Brain pericyte (primary cell): ENCODE measurements around the gene AVPI1.
"Not testable (repeated sequence)": the region's sequence is repeated elsewhere in the genome, so short reads cannot be mapped to it uniquely, and the experiment has no call there.

Source experiments
- DNase-seq: peaks from one replicate; pipeline ENCODE4 v3.0.0-alpha.2; 2012; ENCODE audit warnings: low read depth, low spot score

The AVPI1 gene

GRCh38 chr10:97711640-97712572, 24.9 kb upstream of the AVPI1 start:
- no peak for DNase-seq

GRCh38 chr10:97708976-97709946, 22.2 kb upstream of the AVPI1 start:
- DNase-seq: no peak

GRCh38 chr10:97708167-97708566, 21.1 kb upstream of the AVPI1 start:
- no peak for DNase-seq

- DNase-seq: no peak
Measured at GRCh38 chr10:97707134-97707861, 20.3 kb upstream of the AVPI1 start.

- DNase-seq: no peak
Measured at GRCh38 chr10:97705006-97705670, 18.1 kb upstream of the AVPI1 start.

- no peak for DNase-seq
Measured at GRCh38 chr10:97704341-97704740, 17.3 kb upstream of the AVPI1 start.

GRCh38 chr10:97703398-97704067, 16.5 kb upstream of the AVPI1 start:
- DNase-seq: no peak

GRCh38 chr10:97701438-97702069, 14.5 kb upstream of the AVPI1 start:
- peak; percentile 52 for DNase-seq

GRCh38 chr10:97698072-97698655, 11.1 kb upstream of the AVPI1 start:
- DNase-seq: not testable (repeated sequence)

- no peak for DNase-seq
Measured at GRCh38 chr10:97690133-97690532, 3.1 kb upstream of the AVPI1 start.

GRCh38 chr10:97689559-97690020, 2.5 kb upstream of the AVPI1 start:
- no peak for DNase-seq

- DNase-seq: no peak
Measured at GRCh38 chr10:97687785-97688781, 1.0 kb upstream of the AVPI1 start.

- no peak for DNase-seq
Measured at GRCh38 chr10:97686301-97686961, 610 bp downstream of the AVPI1 start.

- no peak for DNase-seq
Measured at GRCh38 chr10:97685395-97685958, 1.6 kb downstream of the AVPI1 start.

GRCh38 chr10:97684866-97685394, 2.1 kb downstream of the AVPI1 start:
- DNase-seq: no peak

GRCh38 chr10:97684368-97684713, 2.7 kb downstream of the AVPI1 start:
- DNase-seq: not testable (repeated sequence)
